IMR-90 (cell line): ENCODE measurements around the gene CCDC142. TPM values are rescaled to one million over a fixed set of nuclear protein-coding genes. Genes with fewer than 3 reads are reported as not detected.

Experiments used
- ATAC-seq: fragments of 200-7000 bp; cut with Tn5 transposase; 2 replicates; pipeline ENCODE4 v1.9.1; 2020; ENCODE audit warnings: low read depth, mild to moderate bottlenecking, moderate library complexity
- BruUV-seq: library from RNA; stranded (reverse); fragments of 400-500 nt; replicated peaks from 2 replicates; lab custom pipeline; 2021; lab: Mats Ljungman, UMichigan
- CTCF ChIA-PET: fragments of 300-600 bp; formaldehyde crosslinking; extraction: SDS; loops from one replicate; lab custom pipeline; 2021; ENCODE audit warnings: antibody characterized with exemption; lab: Yijun Ruan, JAX
- POLR2A ChIA-PET: fragments of 300-600 bp; sonication (Branson Sonifier 250); formaldehyde crosslinking; loops from one replicate; lab custom pipeline; 2022; ENCODE audit warnings: antibody characterized with exemption; ENCODE audit not compliant: unreplicated experiment; lab: Charles Lee
- DNase-seq: peaks from one replicate; pipeline ENCODE4 v3.0.0; 2013
- H2AFZ ChIP-seq: replicated peaks from 2 replicates; pipeline ENCODE3; 2013; ENCODE audit warnings: low read length, mild to moderate bottlenecking; ENCODE audit not compliant: poor library complexity
- H2AK5ac ChIP-seq: 2 replicates; pipeline ENCODE4 v1.6.1; 2013; ENCODE audit warnings: low read depth, low read length, inconsistent platforms
- H2AK9ac ChIP-seq: replicated peaks from 2 replicates; pipeline ENCODE3; 2013; ENCODE audit warnings: mild to moderate bottlenecking, low read depth, low read length, moderate library complexity; ENCODE audit not compliant: poor library complexity
- H2BK120ac ChIP-seq: 2 replicates; pipeline ENCODE4 v1.6.1; 2013; ENCODE audit warnings: low read depth, low read length, inconsistent platforms
- H2BK15ac ChIP-seq: 3 replicates; pipeline ENCODE4 v1.6.1; 2013; ENCODE audit warnings: low read depth, low read length, inconsistent platforms
- H2BK20ac ChIP-seq: 2 replicates; pipeline ENCODE4 v1.6.1; 2013; ENCODE audit warnings: low read depth, mild to moderate bottlenecking, inconsistent platforms, low read length, moderate library complexity
- H2BK5ac ChIP-seq: 2 replicates; pipeline ENCODE4 v1.6.1; 2013; ENCODE audit warnings: mild to moderate bottlenecking, low read depth, low read length, inconsistent platforms; ENCODE audit not compliant: poor library complexity, severe bottlenecking
- H3K14ac ChIP-seq: replicated peaks from 2 replicates; pipeline ENCODE4 v1.6.1; 2013; ENCODE audit warnings: low read depth, low read length, inconsistent platforms
- H3K18ac ChIP-seq: 2 replicates; pipeline ENCODE4 v1.6.1; 2013; ENCODE audit warnings: low read depth, low read length, control low read depth
- H3K23ac ChIP-seq: 2 replicates; pipeline ENCODE4 v1.6.1; 2013; ENCODE audit warnings: low read depth, low read length, inconsistent platforms
- H3K27ac ChIP-seq: 2 replicates; pipeline ENCODE4 v1.5.1; 2013; ENCODE audit warnings: mild to moderate bottlenecking, control low read depth, low read length; ENCODE audit not compliant: insufficient read depth
- H3K27me3 ChIP-seq: 2 replicates; pipeline ENCODE4 v1.6.1; 2013; ENCODE audit warnings: low read length; ENCODE audit not compliant: control insufficient read depth, insufficient read depth
- H3K36me3 ChIP-seq: 2 replicates; pipeline ENCODE4 v1.6.1; 2013; ENCODE audit warnings: low read length, mixed read lengths; ENCODE audit not compliant: control insufficient read depth, insufficient read depth
- H3K4ac ChIP-seq: 2 replicates; pipeline ENCODE4 v1.6.1; 2013; ENCODE audit warnings: low read depth, low read length, inconsistent platforms
- H3K4me1 ChIP-seq: 2 replicates; pipeline ENCODE4 v1.6.1; 2013; ENCODE audit warnings: low read length, mixed read lengths; ENCODE audit not compliant: control insufficient read depth, insufficient read depth
- H3K4me2 ChIP-seq: 2 replicates; pipeline ENCODE4 v1.6.1; 2013; ENCODE audit warnings: low read depth, mild to moderate bottlenecking, control low read depth, low read length, moderate library complexity
- H3K4me3 ChIP-seq: 2 replicates; pipeline ENCODE4 v1.5.1; 2013; ENCODE audit warnings: low read depth, mild to moderate bottlenecking, control low read depth, low read length, moderate library complexity; ENCODE audit not compliant: insufficient read depth
- H3K56ac ChIP-seq: 2 replicates; pipeline ENCODE4 v1.6.1; 2013; ENCODE audit warnings: low read length, inconsistent platforms; ENCODE audit not compliant: insufficient read depth; ENCODE audit errors: extremely low read depth
- H3K79me1 ChIP-seq, 2 experiments: 2 replicates each; pipeline ENCODE4 v1.6.1; 2013; ENCODE audit warnings: low read length in 2 of 2, inconsistent platforms in 1 of 2, low read depth in 1 of 2
- H3K9ac ChIP-seq: 2 replicates; pipeline ENCODE4 v1.6.1; 2013; ENCODE audit warnings: low read depth, low read length, control low read depth
- H3K9me1 ChIP-seq: 2 replicates; pipeline ENCODE4 v1.6.1; 2013; ENCODE audit warnings: low read length, inconsistent platforms; ENCODE audit not compliant: insufficient read depth
- H3K9me3 ChIP-seq: 2 replicates; pipeline ENCODE4 v1.6.1; 2013; ENCODE audit warnings: low read length; ENCODE audit not compliant: control insufficient read depth, insufficient read depth
- H4K20me1 ChIP-seq: 2 replicates; pipeline ENCODE4 v1.6.1; 2013; ENCODE audit warnings: low read length, inconsistent platforms; ENCODE audit not compliant: insufficient read depth
- H4K5ac ChIP-seq: 2 replicates; pipeline ENCODE4 v1.6.1; 2013; ENCODE audit warnings: mild to moderate bottlenecking, low read depth, low read length, control low read depth
- H4K8ac ChIP-seq, 2 experiments: 2 replicates each; pipeline ENCODE4 v1.6.1; 2013; ENCODE audit warnings: low read depth in 2 of 2, low read length in 2 of 2, control low read depth in 1 of 2, inconsistent platforms in 1 of 2
- H4K91ac ChIP-seq: 2 replicates; pipeline ENCODE4 v1.6.1; 2013; ENCODE audit warnings: low read depth, low read length, inconsistent platforms; ENCODE audit not compliant: insufficient read depth
- BHLHE40 ChIP-seq: fragments of 150-350 bp; IDR thresholded peaks from 2 replicates; pipeline ENCODE4 v1.6.1; 2016; ENCODE audit warnings: mild to moderate bottlenecking, low read depth, low read length
- CEBPB ChIP-seq: IDR thresholded peaks from 2 replicates; pipeline ENCODE4 v1.6.1; 2012; ENCODE audit warnings: low read depth, low read length, improper control_type of control experiment
- CHD1 ChIP-seq: IDR thresholded peaks from 2 replicates; pipeline ENCODE4 v1.6.1; 2012; ENCODE audit warnings: low read depth, low read length, improper control_type of control experiment
- ELK1 ChIP-seq: fragments of 150-350 bp; IDR thresholded peaks from 2 replicates; pipeline ENCODE4 v1.6.1; 2016; ENCODE audit warnings: low read depth, mild to moderate bottlenecking, low read length, moderate library complexity, borderline replicate concordance
- FOS ChIP-seq: fragments of 150-350 bp; IDR thresholded peaks from 2 replicates; pipeline ENCODE4 v1.6.1; 2016; ENCODE audit warnings: low read depth, low read length
- MAFK ChIP-seq: IDR thresholded peaks from 2 replicates; pipeline ENCODE4 v1.6.1; 2012; ENCODE audit warnings: low read depth, low read length, improper control_type of control experiment
- MAZ ChIP-seq: IDR thresholded peaks from 2 replicates; pipeline ENCODE4 v1.6.1; 2012; ENCODE audit warnings: low read depth, mild to moderate bottlenecking, low read length, improper control_type of control experiment, moderate library complexity, borderline replicate concordance
- MXI1 ChIP-seq: IDR thresholded peaks from 2 replicates; pipeline ENCODE4 v1.6.1; 2012; ENCODE audit warnings: low read depth, mild to moderate bottlenecking, low read length, moderate library complexity, borderline replicate concordance
- NFE2L2 ChIP-seq: fragments of 150-350 bp; IDR thresholded peaks from 2 replicates; pipeline ENCODE4 v1.6.1; 2016; ENCODE audit warnings: low read depth, mild to moderate bottlenecking, low read length
- POLR2A ChIP-seq: IDR thresholded peaks from 2 replicates; pipeline ENCODE4 v1.6.1; 2012; ENCODE audit warnings: mild to moderate bottlenecking, low read depth, low read length
- RAD21 ChIP-seq: IDR thresholded peaks from 2 replicates; pipeline ENCODE4 v1.6.1; 2012; ENCODE audit warnings: low read length, improper control_type of control experiment
- RCOR1 ChIP-seq: IDR thresholded peaks from 2 replicates; pipeline ENCODE4 v1.6.1; 2012; ENCODE audit warnings: mild to moderate bottlenecking, low read length, improper control_type of control experiment; ENCODE audit not compliant: insufficient replicate concordance
- RFX5 ChIP-seq: IDR thresholded peaks from 2 replicates; pipeline ENCODE4 v1.8.0; 2012; ENCODE audit warnings: low read depth, mild to moderate bottlenecking, low read length, moderate library complexity
- SMC3 ChIP-seq: fragments of 150-350 bp; IDR thresholded peaks from 2 replicates; pipeline ENCODE4 v1.6.1; 2016; ENCODE audit warnings: low read depth, mild to moderate bottlenecking, antibody characterized with exemption, low read length, moderate library complexity
- USF2 ChIP-seq: fragments of 150-350 bp; IDR thresholded peaks from 2 replicates; pipeline ENCODE4 v1.6.1; 2017; ENCODE audit warnings: mild to moderate bottlenecking, antibody characterized with exemption, low read length, low read depth
- WGBS, 2 experiments: methylation state at CpG; one replicate each; pipeline versions ENCODE4 v1.1.5 to v1.1.7; 2013; ENCODE audit warnings: missing lambda C conversion rate in 2 of 2; ENCODE audit not compliant: insufficient read length in 1 of 2; ENCODE audit errors: extremely low coverage in 2 of 2; 5-methylcytosine and 5-hydroxymethylcytosine counted together
- dilution Hi-C: fragments of 300-500 bp; cut with HindIII; formaldehyde crosslinking; loops from one replicate; pipeline ENCODE4 v1.14.3; 2018; ENCODE audit warnings: low sequenced_read_pairs; ENCODE audit not compliant: unreplicated experiment
- in situ Hi-C: fragments of 300-500 bp; cut with MboI; formaldehyde crosslinking; loops from 3 replicates; pipeline ENCODE4 v1.14.3; 2019; ENCODE audit warnings: low sequenced_read_pairs, inconsistent platforms, mixed read lengths
- intact Hi-C: fragments of 100-400 bp; cut with micrococcal nuclease; formaldehyde crosslinking; loops from 2 replicates; pipeline ENCODE4 v1.10.0; 2022
- polyA plus RNA-seq, 3 experiments: library from polyadenylated mRNA; depleted of rRNA; stranded (reverse); fragments of >200 nt; gene quantifications; 2 replicates each; pipeline ENCODE4 v1.2.3, GENCODE V29; 2012; ENCODE audit warnings: low replicate concordance in 1 of 3
- total RNA-seq: library from RNA; depleted of rRNA; stranded (reverse); fragments of >200 nt; gene quantifications from 2 replicates; pipeline ENCODE4 v1.2.3, GENCODE V29; 2012

The CCDC142 gene
- total and polyA plus RNA-seq, 2 of the 4 experiments (the other 2 are of a cell fraction): 8.4 to 14.0 TPM

GRCh38 chr2:74501335-74502071, 18.7 kb upstream of the CCDC142 start:
- no peak for DNase-seq
- POLR2A ChIA-PET: no interaction called here
- in situ Hi-C loops (no loop called here), intact Hi-C loops (no loop called here), dilution Hi-C loops (no loop called here)
- Histone ChIP-seq H2AFZ (no peak overlapping the region), H4K8ac (no peak overlapping the region), H2BK15ac (no peak overlapping the region), H4K91ac (no peak overlapping the region), H2BK20ac (no peak overlapping the region), H2BK120ac (no peak overlapping the region), H3K14ac (no peak overlapping the region), H3K4me1 (peaks cover 20% of the 10 kb centered on the region), H3K4me3 (no peak overlapping the region), H4K5ac (no peak overlapping the region), H3K27me3 (peaks cover 38% of the 10 kb centered on the region), H4K20me1 (no peaks in the 10 kb centered on the region), H3K18ac (no peak overlapping the region), H2BK5ac (no peak overlapping the region), H2AK9ac (peak overlapping the region; percentile 13), H3K36me3 (peaks cover 16% of the 10 kb centered on the region), H3K9me1 (peaks cover 4% of the 10 kb centered on the region), H3K56ac (no peak overlapping the region), H2AK5ac (no peak overlapping the region; the same call in 1 of the 2 replicates), H3K9ac (no peak overlapping the region), H3K4me2 (no peak overlapping the region), H3K9me3 (no peaks in the 10 kb centered on the region), H3K4ac (no peak overlapping the region), H3K27ac (no peak overlapping the region), H3K23ac (no peak overlapping the region), H3K79me1 (peaks cover 8 to 31% of the 10 kb centered on the region in 2 experiments)
- 61% methylated on average over 10 of the region's 18 CpGs; no CpG with 5 or more reads in 1 of the 2 experiments for WGBS, 2 experiments
- CTCF ChIA-PET: interaction anchor here (0.6 kb wide), 1 partner anchor 13 kb away, joined by 3 read pairs; no protein-coding TSS in a partner anchor
- no TSS peak for BruUV-seq
- ATAC-seq: no peak
- TF ChIP-seq SMC3 (no peak), CHD1 (no peak), MAZ (no peak), RFX5 (no peak), MXI1 (no peak), MAFK (no peak), BHLHE40 (no peak), ELK1 (no peak), CEBPB (no peak), POLR2A (no peak), USF2 (no peak), NFE2L2 (no peak), FOS (no peak), RCOR1 (no peak), RAD21 (no peak)
